H1 (cell line): Measurements from ENCODE around the gene MEGF11. TPM values are rescaled to one million over a fixed set of nuclear protein-coding genes. Genes with fewer than 3 reads are reported as not detected.

Experiments
- CTCF ChIA-PET: fragments of 300-600 bp; sonication (Branson Sonifier 250); formaldehyde crosslinking; loops from one replicate; lab custom pipeline; 2021; ENCODE audit not compliant: partially characterized antibody; lab: Charles Lee
- POLR2A ChIA-PET: fragments of 300-600 bp; sonication (Branson Sonifier 250); formaldehyde crosslinking; loops from one replicate; lab custom pipeline; 2021; ENCODE audit warnings: inconsistent platforms; ENCODE audit not compliant: partially characterized antibody; lab: Charles Lee
- DNase-seq, 2 experiments: peaks; one replicate each; pipeline versions ENCODE4 v3.0.0 to v3.0.0-alpha.2; 2010 to 2022; ENCODE audit warnings: low spot score in 2 of 2, low read depth in 1 of 2, mixed read lengths in 1 of 2
- FAIRE-seq: peaks from 2 replicates; lab custom pipeline; 2011; peaks lifted over from hg19 to GRCh38; lab: Jason Lieb, UNC
- H2AFZ ChIP-seq: 2 replicates; pipeline ENCODE4 v1.8.1; 2012; ENCODE audit warnings: low read length, inconsistent platforms
- H2AK5ac ChIP-seq: 2 replicates; pipeline ENCODE4 v1.6.1; 2013; ENCODE audit warnings: low read depth, low read length
- H2BK120ac ChIP-seq: replicated peaks from 2 replicates; pipeline ENCODE3; 2013; ENCODE audit warnings: low read depth, low read length, inconsistent platforms
- H2BK12ac ChIP-seq: 2 replicates; pipeline ENCODE4 v1.6.1; 2013; ENCODE audit warnings: low read depth, low read length
- H2BK15ac ChIP-seq: 2 replicates; pipeline ENCODE4 v1.6.1; 2013; ENCODE audit warnings: low read length
- H2BK20ac ChIP-seq: 2 replicates; pipeline ENCODE4 v1.6.1; 2013; ENCODE audit warnings: low read length
- H2BK5ac ChIP-seq: 2 replicates; pipeline ENCODE4 v1.6.1; 2013; ENCODE audit warnings: low read depth, low read length
- H3K14ac ChIP-seq: 2 replicates; pipeline ENCODE4 v1.6.1; 2013; ENCODE audit warnings: inconsistent platforms; ENCODE audit not compliant: insufficient read length
- H3K18ac ChIP-seq: 2 replicates; pipeline ENCODE4 v1.6.1; 2013; ENCODE audit warnings: low read length; ENCODE audit errors: extremely low read depth
- H3K23ac ChIP-seq: 2 replicates; pipeline ENCODE4 v1.6.1; 2013; ENCODE audit warnings: inconsistent platforms; ENCODE audit not compliant: insufficient read length
- H3K23me2 ChIP-seq: 2 replicates; pipeline ENCODE4 v1.6.1; 2013; ENCODE audit warnings: low read depth, low read length
- H3K27ac ChIP-seq: 2 replicates; pipeline ENCODE4 v1.6.1; 2011; ENCODE audit warnings: low read depth, low read length, inconsistent platforms
- H3K27me3 ChIP-seq, 4 experiments: replicated peaks in 1 of 4; 1 replicate in 1 of 4; 2 replicates in 3 of 4; pipeline versions ENCODE4 v1.6.1 to v1.8.1; 2011 to 2013; ENCODE audit warnings: low read length in 3 of 4, mild to moderate bottlenecking in 3 of 4, inconsistent platforms in 2 of 4, mixed read lengths in 2 of 4, moderate library complexity in 1 of 4; ENCODE audit not compliant: control insufficient read depth in 3 of 4, insufficient read depth in 3 of 4; ENCODE audit errors: extremely low read depth in 1 of 4
- H3K36me3 ChIP-seq, 4 experiments: 2 replicates each; pipeline versions ENCODE4 v1.6.1 to v1.8.1; 2011 to 2013; ENCODE audit warnings: mild to moderate bottlenecking in 4 of 4, low read length in 3 of 4, moderate library complexity in 2 of 4, control low read depth in 1 of 4, inconsistent platforms in 1 of 4; ENCODE audit not compliant: insufficient read depth in 4 of 4, control insufficient read depth in 2 of 4
- H3K4ac ChIP-seq: replicated peaks from 2 replicates; pipeline ENCODE3; 2013; ENCODE audit warnings: low read length, low read depth, mixed read lengths, inconsistent platforms; ENCODE audit not compliant: insufficient read length
- H3K4me1 ChIP-seq, 4 experiments: replicated peaks in 1 of 4; 1 replicate in 1 of 4; 2 replicates in 3 of 4; pipeline versions ENCODE4 v1.6.1 to v1.8.1; 2011 to 2013; ENCODE audit warnings: low read length in 3 of 4, inconsistent platforms in 2 of 4, mixed read lengths in 1 of 4; ENCODE audit not compliant: insufficient read depth in 4 of 4, control insufficient read depth in 3 of 4
- H3K4me2 ChIP-seq, 2 experiments: 2 replicates each; pipeline versions ENCODE4 v1.6.1 to v1.8.1; 2011 to 2013; ENCODE audit warnings: low read depth in 2 of 2, low read length in 2 of 2, control low read depth in 1 of 2, inconsistent platforms in 1 of 2, mild to moderate bottlenecking in 1 of 2; ENCODE audit not compliant: insufficient read depth in 1 of 2
- H3K4me3 ChIP-seq, 4 experiments: fragments of 200-600, 300-600 bp in 1 of 4; sonication (generic), shearing (Covaris generic), sonication (Bioruptor Twin) in 1 of 4; 2 replicates each; pipeline versions ENCODE4 v1.5.1 to v1.8.1; 2011 to 2016; ENCODE audit warnings: low read length in 4 of 4, low read depth in 3 of 4, control low read depth in 2 of 4, inconsistent platforms in 2 of 4, mild to moderate bottlenecking in 2 of 4, mixed read lengths in 1 of 4, moderate library complexity in 1 of 4; ENCODE audit not compliant: insufficient read depth in 2 of 4; ENCODE audit errors: extremely low read depth in 1 of 4
- H3K56ac ChIP-seq: replicated peaks from 2 replicates; pipeline ENCODE3; 2013; ENCODE audit warnings: low read depth, mild to moderate bottlenecking, mixed read lengths, low read length, inconsistent platforms; ENCODE audit not compliant: insufficient read length
- H3K79me1 ChIP-seq: 2 replicates; pipeline ENCODE4 v1.6.1; 2013; ENCODE audit warnings: low read depth, low read length, control low read depth
- H3K79me2 ChIP-seq, 2 experiments: 2 replicates each; pipeline versions ENCODE4 v1.6.1 to v1.8.1; 2012 to 2013; ENCODE audit warnings: low read length in 2 of 2, mild to moderate bottlenecking in 2 of 2, inconsistent platforms in 1 of 2; ENCODE audit not compliant: insufficient read depth in 2 of 2, control insufficient read depth in 1 of 2
- H3K9ac ChIP-seq, 4 experiments: replicated peaks in 1 of 4; 1 replicate in 1 of 4; 2 replicates in 3 of 4; pipeline versions ENCODE4 v1.6.1 to v1.8.1; 2011 to 2013; ENCODE audit warnings: low read depth in 3 of 4, low read length in 3 of 4, control low read depth in 2 of 4, mild to moderate bottlenecking in 2 of 4, moderate library complexity in 2 of 4, inconsistent platforms in 1 of 4; ENCODE audit errors: extremely low read depth in 1 of 4
- H3K9me3 ChIP-seq, 2 experiments: 2 replicates each; pipeline versions ENCODE4 v1.6.1 to v1.8.1; 2012 to 2013; ENCODE audit warnings: mild to moderate bottlenecking in 2 of 2, moderate library complexity in 2 of 2, control low read depth in 1 of 2, inconsistent platforms in 1 of 2, low read depth in 1 of 2, low read length in 1 of 2, mixed read lengths in 1 of 2; ENCODE audit not compliant: insufficient read depth in 2 of 2
- H4K20me1 ChIP-seq, 2 experiments: replicated peaks in 1 of 2; 2 replicates each; pipeline versions ENCODE3 to v1.8.1; 2011 to 2013; ENCODE audit warnings: inconsistent platforms in 2 of 2, low read length in 2 of 2, mild to moderate bottlenecking in 1 of 2; ENCODE audit not compliant: insufficient read depth in 2 of 2, control insufficient read depth in 1 of 2
- H4K5ac ChIP-seq: 2 replicates; pipeline ENCODE4 v1.6.1; 2013; ENCODE audit warnings: low read length, low read depth, mixed read lengths, inconsistent platforms; ENCODE audit not compliant: insufficient read length
- H4K8ac ChIP-seq: 2 replicates; pipeline ENCODE4 v1.8.0; 2013; ENCODE audit warnings: mild to moderate bottlenecking, moderate library complexity, low read length, inconsistent platforms; ENCODE audit not compliant: insufficient read depth; ENCODE audit errors: extremely low read depth
- H4K91ac ChIP-seq: replicated peaks from 2 replicates; pipeline ENCODE3; 2013; ENCODE audit warnings: low read length, mixed read lengths, inconsistent platforms; ENCODE audit not compliant: insufficient read length
- ATF3 ChIP-seq: IDR thresholded peaks from 2 replicates; pipeline ENCODE4 v1.6.1; 2011; ENCODE audit warnings: low read depth, mild to moderate bottlenecking, low read length; ENCODE audit not compliant: insufficient read depth
- KDM4A ChIP-seq: IDR thresholded peaks from one replicate; pipeline ENCODE4 v1.7.1; 2012; ENCODE audit warnings: low read depth, mild to moderate bottlenecking, moderate library complexity, low read length, inconsistent platforms; ENCODE audit not compliant: severe bottlenecking
- RBBP5 ChIP-seq: IDR thresholded peaks from 2 replicates; pipeline ENCODE4 v1.7.1; 2012; ENCODE audit warnings: low read depth, mild to moderate bottlenecking, inconsistent platforms, low read length, moderate library complexity, borderline replicate concordance
- SAP30 ChIP-seq: fragments of 300-600 bp; sonication (generic); IDR thresholded peaks from 2 replicates; pipeline ENCODE4 v1.7.1; 2012; ENCODE audit warnings: low read length, moderate library complexity, mild to moderate bottlenecking, inconsistent platforms; ENCODE audit not compliant: insufficient read depth, insufficient replicate concordance
- WGBS, 2 experiments: shearing (Covaris generic) in 1 of 2; methylation state at CpG; one replicate each; pipeline versions ENCODE4 v1.1.6 to v1.1.7; 2013 to 2015; ENCODE audit warnings: low lambda C conversion rate in 2 of 2, mixed read lengths in 2 of 2, inconsistent platforms in 1 of 2, low coverage in 1 of 2, missing lambda C conversion rate in 1 of 2; ENCODE audit not compliant: insufficient replicate concordance in 2 of 2, insufficient coverage in 1 of 2, insufficient read length in 1 of 2; ENCODE audit errors: extremely low coverage in 1 of 2, missing lambda C conversion rate in 1 of 2; 5-methylcytosine and 5-hydroxymethylcytosine counted together
- polyA plus RNA-seq, 7 experiments: library from polyadenylated mRNA; depleted of rRNA in 3 of 7; stranded (reverse) in 5 of 7; unstranded in 2 of 7; fragments of >200 nt in 5 of 7; fragments of 200-250 nt in 2 of 7; gene quantifications; 1 replicate in 5 of 7; 2 replicates in 1 of 7; 4 replicates in 1 of 7; pipeline versions ENCODE4 v1.2.1 to v1.2.3, GENCODE V29; 2011 to 2013; ENCODE audit warnings: missing spikeins in 2 of 7, mixed read lengths in 2 of 7
- total RNA-seq: library from RNA; stranded (reverse); fragmentation: NEBNext Ultra II Directional; extraction: Animal tissue kit (Norgen Biotek cat#: 25700); gene quantifications from 2 replicates; pipeline ENCODE4 v1.2.1, GENCODE V29; 2021

Gene MEGF11
- total and polyA plus RNA-seq, 2 of the 8 experiments (the other 6 are each of a cell fraction or from before 2014, with no cell fraction given): 4.4 to 4.8 TPM

GRCh38 chr15:65893060-65893459 is 360.5 kb downstream of the MEGF11 start:
- DNase-seq: no peak
- Histone ChIP-seq H2AK5ac (no peak overlapping the region), H3K27me3 (no peaks in the 10 kb centered on the region), H2BK15ac (no peak overlapping the region), H3K79me2 (no peaks in the 10 kb centered on the region), H3K9ac (no peak overlapping the region), H4K8ac (no peak overlapping the region), H2AFZ (no peak overlapping the region), H3K18ac (no peak overlapping the region), H3K23me2 (no peaks in the 10 kb centered on the region), H4K91ac (no peak overlapping the region), H4K20me1 (peaks cover 2 to 9% of the 10 kb centered on the region in 2 experiments), H3K27ac (no peak overlapping the region), H3K14ac (no peak overlapping the region), H4K5ac (no peak overlapping the region), H3K79me1 (no peaks in the 10 kb centered on the region; the same call in 1 of the 2 replicates), H3K36me3 (peaks cover 0 to 22% (median 8%) of the 10 kb centered on the region in 4 experiments; a peak in 6 of 8 replicates), H3K9me3 (no peaks in the 10 kb centered on the region)
- POLR2A ChIA-PET: interaction anchor here (1.3 to 1.4 kb wide), 2 partner anchors 15 to 24 kb away, joined by 3 to 4 read pairs; partner anchors contain the start of gene RAB11A
- CTCF ChIA-PET: interaction anchor here (0.7 to 0.8 kb wide), 2 partner anchors 9 to 37 kb away, joined by 3 read pairs; no protein-coding TSS in a partner anchor
- 89% methylated on average over 5 of the region's 5 CpGs; no CpG with 5 or more reads in 1 of the 2 experiments for WGBS, 2 experiments
- no peak for TF ChIP-seq ATF3
- TF ChIP-seq KDM4A: no peak
- TF ChIP-seq SAP30: no peak
- TF ChIP-seq RBBP5: no peak
- TF ChIP-seq, all 59 proteins: peak for 0
- Histone ChIP-seq H3K4me2 (no peak overlapping the region), H3K4ac (no peak overlapping the region), H3K23ac (no peak overlapping the region), H3K4me3 (no peak overlapping the region), H3K56ac (no peak overlapping the region), H2BK5ac (no peak overlapping the region), H2BK20ac (no peak overlapping the region), H2BK12ac (no peak overlapping the region), H2BK120ac (no peak overlapping the region), H3K4me1 (no peaks in the 10 kb centered on the region)
- FAIRE-seq: no peak
